ENCODE measurements around the gene NFKB1. TPM values are rescaled to one million over a fixed set of nuclear protein-coding genes. Genes with fewer than 3 reads are reported as not detected.

The NFKB1 gene
- polyA plus RNA-seq, 1 donor from 2014 or later = 8.6 TPM

DNA sequence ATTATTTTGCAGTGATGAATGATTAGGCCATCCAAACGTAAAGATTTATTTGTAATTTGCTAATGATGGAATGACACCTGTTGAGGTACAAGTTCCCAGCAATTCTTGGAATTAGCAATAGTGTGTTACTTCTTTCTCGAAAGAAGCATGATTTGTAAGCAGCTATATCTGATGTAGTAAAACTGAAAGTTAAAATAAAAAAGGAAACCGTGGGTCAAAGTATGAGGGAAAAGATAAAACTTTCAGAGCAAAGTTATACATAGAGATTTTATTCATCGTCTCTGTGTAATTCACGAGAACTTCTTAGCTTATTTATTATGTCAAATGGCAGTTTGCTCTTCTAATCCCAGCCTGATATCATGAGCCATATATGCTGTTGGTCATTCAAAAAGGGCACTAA lies 59.0 kb downstream of the NFKB1 start:
- Histone ChIP-seq H3K9me3 (ENCODE audit: low read length) (no peaks in the 10 kb centered on the region), H3K9me2 (ENCODE audit: insufficient read depth, low read length) (no peaks in the 10 kb centered on the region), H3K4me2 (ENCODE audit: low read length) (no peak overlapping the region), H3K79me2 (replicated peaks; ENCODE audit: insufficient read depth, low read length) (no peaks in the 10 kb centered on the region), H3K9ac (ENCODE audit: low read length) (no peak overlapping the region), H4K20me1 (ENCODE audit: insufficient read depth) (no peaks in the 10 kb centered on the region), H3K36me3 (ENCODE audit: insufficient read depth, low read length) (no peaks in the 10 kb centered on the region), H2AFZ (ENCODE audit: low read depth, low read length) (no peak overlapping the region), H3K4me3 (ENCODE audit: low read length) (no peak overlapping the region), H3F3A (ENCODE audit: insufficient read depth, low read length, poor library complexity, severe bottlenecking) (no peaks in the 10 kb centered on the region), H3K27me3 (ENCODE audit: insufficient read depth, low read depth, low read length) (no peaks in the 10 kb centered on the region), H3K27ac (ENCODE audit: low read length) (no peak overlapping the region)
- TF ChIP-seq EP300 (conservative IDR thresholded peaks at IDR 0.05; ENCODE audit: poor library complexity, severe bottlenecking) (no peak), SMC3 (conservative IDR thresholded peaks at IDR 0.05; ENCODE audit: poor library complexity) (no peak), CTCF (IDR thresholded peaks at IDR 0.05; ENCODE audit: poor library complexity, severe bottlenecking) (no peak), EZH2 (IDR thresholded peaks at IDR 0.05; ENCODE audit: borderline replicate concordance, insufficient read depth, low read length, poor library complexity, severe bottlenecking) (no peak), TAF1 (IDR thresholded peaks at IDR 0.05; ENCODE audit: low read depth) (no peak), MXI1 (conservative IDR thresholded peaks at IDR 0.05; ENCODE audit: poor library complexity, severe bottlenecking) (no peak), RAD21 (conservative IDR thresholded peaks at IDR 0.05) (no peak), POLR2AphosphoS5 (IDR thresholded peaks at IDR 0.05) (no peak)
- TF ChIP-seq, protein P1, sequence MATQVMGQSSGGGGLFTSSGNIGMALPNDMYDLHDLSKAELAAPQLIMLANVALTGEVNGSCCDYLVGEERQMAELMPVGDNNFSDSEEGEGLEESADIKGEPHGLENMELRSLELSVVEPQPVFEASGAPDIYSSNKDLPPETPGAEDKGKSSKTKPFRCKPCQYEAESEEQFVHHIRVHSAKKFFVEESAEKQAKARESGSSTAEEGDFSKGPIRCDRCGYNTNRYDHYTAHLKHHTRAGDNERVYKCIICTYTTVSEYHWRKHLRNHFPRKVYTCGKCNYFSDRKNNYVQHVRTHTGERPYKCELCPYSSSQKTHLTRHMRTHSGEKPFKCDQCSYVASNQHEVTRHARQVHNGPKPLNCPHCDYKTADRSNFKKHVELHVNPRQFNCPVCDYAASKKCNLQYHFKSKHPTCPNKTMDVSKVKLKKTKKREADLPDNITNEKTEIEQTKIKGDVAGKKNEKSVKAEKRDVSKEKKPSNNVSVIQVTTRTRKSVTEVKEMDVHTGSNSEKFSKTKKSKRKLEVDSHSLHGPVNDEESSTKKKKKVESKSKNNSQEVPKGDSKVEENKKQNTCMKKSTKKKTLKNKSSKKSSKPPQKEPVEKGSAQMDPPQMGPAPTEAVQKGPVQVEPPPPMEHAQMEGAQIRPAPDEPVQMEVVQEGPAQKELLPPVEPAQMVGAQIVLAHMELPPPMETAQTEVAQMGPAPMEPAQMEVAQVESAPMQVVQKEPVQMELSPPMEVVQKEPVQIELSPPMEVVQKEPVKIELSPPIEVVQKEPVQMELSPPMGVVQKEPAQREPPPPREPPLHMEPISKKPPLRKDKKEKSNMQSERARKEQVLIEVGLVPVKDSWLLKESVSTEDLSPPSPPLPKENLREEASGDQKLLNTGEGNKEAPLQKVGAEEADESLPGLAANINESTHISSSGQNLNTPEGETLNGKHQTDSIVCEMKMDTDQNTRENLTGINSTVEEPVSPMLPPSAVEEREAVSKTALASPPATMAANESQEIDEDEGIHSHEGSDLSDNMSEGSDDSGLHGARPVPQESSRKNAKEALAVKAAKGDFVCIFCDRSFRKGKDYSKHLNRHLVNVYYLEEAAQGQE (IDR thresholded peaks at IDR 0.05; ENCODE audit: borderline replicate concordance) = no peak

DNA sequence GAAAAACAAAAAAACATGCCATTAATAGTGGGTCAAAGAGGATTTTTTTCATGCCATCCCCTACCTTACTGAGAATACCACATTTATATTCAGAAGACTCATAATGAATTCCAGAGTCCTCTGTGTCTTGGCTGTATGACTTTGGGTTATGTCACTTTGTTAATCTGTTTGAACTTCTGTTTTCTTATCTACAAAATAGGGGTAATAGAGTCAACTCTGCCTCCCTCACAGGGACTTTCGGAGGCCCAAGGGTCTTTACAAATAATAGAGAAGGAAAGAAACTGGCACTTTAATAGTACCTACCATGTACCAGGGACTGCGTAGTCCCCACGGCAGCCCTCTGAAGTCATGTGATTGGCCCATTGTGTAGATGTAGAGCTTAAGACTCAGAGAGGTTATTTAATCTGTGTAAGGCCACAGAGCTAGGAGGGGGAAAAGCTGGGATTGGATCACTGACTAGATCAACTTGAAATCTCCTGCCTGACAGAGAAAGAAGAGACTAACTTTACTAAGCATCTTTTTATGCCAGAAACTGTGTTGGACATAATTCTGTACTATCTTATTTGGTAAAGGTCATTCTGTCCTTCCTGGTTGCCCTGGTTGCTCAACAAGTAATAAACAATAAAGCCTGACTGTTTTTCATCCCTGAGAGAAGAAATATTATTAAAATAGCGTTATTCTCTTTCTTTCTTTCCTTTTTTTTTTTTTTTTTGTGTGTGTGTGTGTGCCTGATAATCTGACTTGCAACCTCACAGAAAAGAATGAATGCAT lies 59.6 kb downstream of the NFKB1 start:
- H3F3A ChIP-seq (ENCODE audit: insufficient read depth, low read length, poor library complexity, severe bottlenecking) = no peaks in the 10 kb centered on the region
- H3K27ac ChIP-seq (ENCODE audit: low read length) = no peak overlapping the region
- no peaks in the 10 kb centered on the region for H3K27me3 ChIP-seq (ENCODE audit: insufficient read depth, low read depth, low read length)
- H3K9me3 ChIP-seq (ENCODE audit: low read length) = no peaks in the 10 kb centered on the region
- no peak for TF ChIP-seq EP300 (conservative IDR thresholded peaks at IDR 0.05; ENCODE audit: poor library complexity, severe bottlenecking)
- no peak overlapping the region for H3K4me3 ChIP-seq (ENCODE audit: low read length)
- no peaks in the 10 kb centered on the region for H3K9me2 ChIP-seq (ENCODE audit: insufficient read depth, low read length)
- H3K9ac ChIP-seq (ENCODE audit: low read length) = no peak overlapping the region
- H3K79me2 ChIP-seq (replicated peaks; ENCODE audit: insufficient read depth, low read length) = no peaks in the 10 kb centered on the region
- H4K20me1 ChIP-seq (ENCODE audit: insufficient read depth) = no peaks in the 10 kb centered on the region
- H2AFZ ChIP-seq (ENCODE audit: low read depth, low read length) = no peak overlapping the region
- H3K36me3 ChIP-seq (ENCODE audit: insufficient read depth, low read length) = no peaks in the 10 kb centered on the region
- H3K4me2 ChIP-seq (ENCODE audit: low read length) = no peak overlapping the region
